Keratinocyte (primary cell): Measurements from ENCODE around the gene USP30.

Experiments used
- CTCF ChIP-seq, 3 experiments: IDR thresholded peaks in 1 of 3; conservative IDR thresholded peaks in 1 of 3; optimal IDR thresholded peaks in 1 of 3; 2 replicates in 2 of 3; 3 replicates in 1 of 3; pipeline versions ENCODE3 to v1.5.1; 2011; ENCODE audit warnings: low read length in 3 of 3, mild to moderate bottlenecking in 3 of 3, moderate library complexity in 2 of 3, control low read depth in 1 of 3, inconsistent platforms in 1 of 3; ENCODE audit not compliant: insufficient read depth in 2 of 3; ENCODE audit errors: extremely low read depth in 1 of 3
- EZH2 ChIP-seq: IDR thresholded peaks from one replicate; pipeline ENCODE4 v1.6.1; 2012; ENCODE audit warnings: inconsistent platforms, mild to moderate bottlenecking, low read length, moderate library complexity

- TF ChIP-seq CTCF (optimal IDR thresholded peaks at IDR 0.05 in 1 of 3, IDR thresholded peaks at IDR 0.05 in 1 of 3, conservative IDR thresholded peaks at IDR 0.05 in 1 of 3; ENCODE audit: extremely low read depth in 1 of 3, insufficient read depth in 2 of 3, low read length in 3 of 3) (no peak), EZH2 (no peak)
Observed at GRCh38 chr12:109115758-109116610, 63.6 kb downstream of the USP30 start, which contains the start of gene ACACB.
